Measurements from ENCODE around the gene WDR88.

WDR88 gene

DNA sequence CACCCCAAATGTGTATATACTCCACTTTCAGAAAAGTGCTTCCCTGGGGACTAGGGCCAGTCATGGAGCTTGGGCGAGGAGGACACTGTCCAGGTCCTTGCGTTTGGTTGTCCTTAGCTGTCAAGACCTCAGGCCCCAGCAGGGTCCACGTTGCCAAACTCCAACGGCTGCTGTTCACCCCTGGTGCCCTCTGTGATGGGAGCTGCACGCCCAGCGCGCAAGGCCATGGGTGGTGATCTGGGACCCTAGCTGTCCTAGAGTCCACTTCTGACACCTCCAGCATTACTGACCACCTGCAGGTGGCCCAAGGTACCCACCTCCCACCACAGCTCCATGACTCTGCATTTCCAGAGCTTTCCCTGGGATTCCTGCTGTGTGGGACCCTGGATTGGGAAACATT is 66.3 kb downstream of the WDR88 start:
- Histone ChIP-seq H3K9me2 (replicated peaks; ENCODE audit: control insufficient read depth, low read length) (no peaks in the 10 kb centered on the region), H3K4me2 (ENCODE audit: low read length) (no peak overlapping the region), H3K79me2 (ENCODE audit: control insufficient read depth, low read length) (no peaks in the 10 kb centered on the region), H3K4me1 (ENCODE audit: control insufficient read depth, low read length) (no peaks in the 10 kb centered on the region), H4K20me1 (ENCODE audit: control insufficient read depth, insufficient read depth, low read depth, low read length) (no peaks in the 10 kb centered on the region), H3F3A (ENCODE audit: control insufficient read depth, insufficient read depth) (no peaks in the 10 kb centered on the region), H3K4me3 (ENCODE audit: low read length) (no peak overlapping the region), H3K36me3 (ENCODE audit: control insufficient read depth, low read length) (no peaks in the 10 kb centered on the region), H3K27ac (ENCODE audit: low read depth, low read length) (no peak overlapping the region), H3K9me3 (ENCODE audit: control insufficient read depth, insufficient read depth, low read length) (no peaks in the 10 kb centered on the region), H3K27me3 (ENCODE audit: control insufficient read depth, low read length) (no peaks in the 10 kb centered on the region)
- TF ChIP-seq EZH2phosphoT487 (IDR thresholded peaks at IDR 0.05; ENCODE audit: borderline replicate concordance, low read length): no peak
- TF ChIP-seq, protein P1, sequence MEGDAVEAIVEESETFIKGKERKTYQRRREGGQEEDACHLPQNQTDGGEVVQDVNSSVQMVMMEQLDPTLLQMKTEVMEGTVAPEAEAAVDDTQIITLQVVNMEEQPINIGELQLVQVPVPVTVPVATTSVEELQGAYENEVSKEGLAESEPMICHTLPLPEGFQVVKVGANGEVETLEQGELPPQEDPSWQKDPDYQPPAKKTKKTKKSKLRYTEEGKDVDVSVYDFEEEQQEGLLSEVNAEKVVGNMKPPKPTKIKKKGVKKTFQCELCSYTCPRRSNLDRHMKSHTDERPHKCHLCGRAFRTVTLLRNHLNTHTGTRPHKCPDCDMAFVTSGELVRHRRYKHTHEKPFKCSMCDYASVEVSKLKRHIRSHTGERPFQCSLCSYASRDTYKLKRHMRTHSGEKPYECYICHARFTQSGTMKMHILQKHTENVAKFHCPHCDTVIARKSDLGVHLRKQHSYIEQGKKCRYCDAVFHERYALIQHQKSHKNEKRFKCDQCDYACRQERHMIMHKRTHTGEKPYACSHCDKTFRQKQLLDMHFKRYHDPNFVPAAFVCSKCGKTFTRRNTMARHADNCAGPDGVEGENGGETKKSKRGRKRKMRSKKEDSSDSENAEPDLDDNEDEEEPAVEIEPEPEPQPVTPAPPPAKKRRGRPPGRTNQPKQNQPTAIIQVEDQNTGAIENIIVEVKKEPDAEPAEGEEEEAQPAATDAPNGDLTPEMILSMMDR (IDR thresholded peaks at IDR 0.05; ENCODE audit: low read depth, low read length, poor library complexity, severe bottlenecking): no peak

DNA sequence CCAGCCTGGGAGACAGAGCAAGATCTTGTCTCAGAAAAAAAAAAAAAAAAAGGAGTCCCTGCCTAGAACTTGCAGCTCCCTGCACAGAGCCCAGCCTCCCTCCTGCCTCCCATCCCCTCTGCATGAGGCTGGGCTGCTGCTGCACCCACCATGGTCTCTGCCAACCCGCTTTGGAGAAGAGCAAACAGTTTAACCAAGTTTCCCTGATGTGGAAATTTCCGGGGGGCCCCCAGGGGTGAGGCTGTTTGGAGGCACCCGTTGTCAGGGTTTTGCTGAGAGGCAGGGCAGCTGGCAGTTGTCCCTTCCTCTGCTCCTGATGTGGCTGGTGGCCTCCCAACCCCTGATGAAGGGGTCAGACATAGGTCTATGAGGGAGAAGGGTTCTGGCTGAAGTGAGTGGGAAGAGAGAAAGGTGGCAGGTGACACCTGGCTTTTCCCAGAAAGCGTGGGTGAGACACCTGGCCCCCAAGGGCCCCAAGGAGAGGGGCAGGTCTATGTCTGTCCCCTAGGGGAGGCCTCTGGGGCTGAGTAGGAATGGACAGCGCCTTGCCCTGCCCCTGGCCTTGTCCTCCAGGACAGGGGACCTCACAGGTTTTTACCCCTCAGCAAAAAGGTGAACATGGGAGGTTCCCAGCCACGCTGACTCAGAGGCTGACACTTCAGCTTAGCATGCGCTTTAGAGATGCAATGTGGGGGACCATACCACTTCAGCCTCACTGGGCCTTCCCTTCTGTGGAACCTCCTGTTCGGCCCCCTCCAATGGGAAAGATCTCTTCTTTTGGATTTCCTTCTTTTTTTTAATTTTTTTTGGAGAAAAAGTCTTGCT is 67.7 kb downstream of the WDR88 start:
- Histone ChIP-seq H3K4me2 (ENCODE audit: low read length) (no peak overlapping the region), H3K9me2 (replicated peaks; ENCODE audit: control insufficient read depth, low read length) (no peaks in the 10 kb centered on the region), H3K27ac (ENCODE audit: low read depth, low read length) (no peak overlapping the region), H3K4me3 (ENCODE audit: low read length) (no peak overlapping the region), H3K9me3 (ENCODE audit: control insufficient read depth, insufficient read depth, low read length) (no peaks in the 10 kb centered on the region), H3K36me3 (ENCODE audit: control insufficient read depth, low read length) (no peaks in the 10 kb centered on the region), H3F3A (ENCODE audit: control insufficient read depth, insufficient read depth) (no peaks in the 10 kb centered on the region), H3K79me2 (ENCODE audit: control insufficient read depth, low read length) (no peaks in the 10 kb centered on the region), H3K27me3 (ENCODE audit: control insufficient read depth, low read length) (no peaks in the 10 kb centered on the region), H4K20me1 (ENCODE audit: control insufficient read depth, insufficient read depth, low read depth, low read length) (no peaks in the 10 kb centered on the region), H3K4me1 (ENCODE audit: control insufficient read depth, low read length) (no peaks in the 10 kb centered on the region)
- TF ChIP-seq, protein P1 (IDR thresholded peaks at IDR 0.05; ENCODE audit: low read depth, low read length, poor library complexity, severe bottlenecking): no peak
- TF ChIP-seq EZH2phosphoT487 (IDR thresholded peaks at IDR 0.05; ENCODE audit: borderline replicate concordance, low read length): no peak

DNA sequence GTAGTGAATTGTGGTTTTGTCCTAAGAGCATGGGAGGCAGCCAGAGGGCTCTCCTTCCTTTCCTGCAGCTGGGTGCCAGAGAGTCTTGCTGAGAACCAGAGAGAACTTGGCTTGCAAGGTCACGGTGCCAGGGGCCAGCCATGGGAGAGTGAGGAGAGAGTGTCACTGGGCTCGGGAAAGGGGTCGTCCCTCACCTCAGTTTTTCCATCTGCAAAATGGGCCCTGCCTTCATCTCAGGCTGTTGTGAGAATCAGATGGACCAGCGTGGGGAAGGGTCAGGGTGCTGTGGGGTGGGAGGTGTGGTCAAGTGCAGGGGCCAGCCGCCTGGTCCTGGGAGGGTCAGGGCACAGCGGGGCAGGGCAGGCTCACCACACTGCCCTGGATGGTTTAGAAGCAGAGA is 69.6 kb downstream of the WDR88 start:
- Histone ChIP-seq H3K4me2 (ENCODE audit: low read length) (no peak overlapping the region), H3K9me2 (replicated peaks; ENCODE audit: control insufficient read depth, low read length) (no peaks in the 10 kb centered on the region), H3K27me3 (ENCODE audit: control insufficient read depth, low read length) (no peaks in the 10 kb centered on the region), H3K4me1 (ENCODE audit: control insufficient read depth, low read length) (no peaks in the 10 kb centered on the region), H3F3A (ENCODE audit: control insufficient read depth, insufficient read depth) (no peaks in the 10 kb centered on the region), H3K79me2 (ENCODE audit: control insufficient read depth, low read length) (no peaks in the 10 kb centered on the region), H3K4me3 (ENCODE audit: low read length) (no peak overlapping the region), H3K36me3 (ENCODE audit: control insufficient read depth, low read length) (no peaks in the 10 kb centered on the region), H3K27ac (ENCODE audit: low read depth, low read length) (no peak overlapping the region), H4K20me1 (ENCODE audit: control insufficient read depth, insufficient read depth, low read depth, low read length) (no peaks in the 10 kb centered on the region), H3K9me3 (ENCODE audit: control insufficient read depth, insufficient read depth, low read length) (no peaks in the 10 kb centered on the region)
- no peak for TF ChIP-seq EZH2phosphoT487 (IDR thresholded peaks at IDR 0.05; ENCODE audit: borderline replicate concordance, low read length)
- TF ChIP-seq, protein P1 (IDR thresholded peaks at IDR 0.05; ENCODE audit: low read depth, low read length, poor library complexity, severe bottlenecking): no peak

Measured in DOHH2 (cell line).